ENCODE data around the gene LRRK1. TPM values are rescaled to one million over a fixed set of nuclear protein-coding genes. Genes with fewer than 3 reads are reported as not detected.

Gene LRRK1
- total and polyA plus RNA-seq, 2 experiments from 2014 or later = 2.6 to 4.5 TPM

DNA sequence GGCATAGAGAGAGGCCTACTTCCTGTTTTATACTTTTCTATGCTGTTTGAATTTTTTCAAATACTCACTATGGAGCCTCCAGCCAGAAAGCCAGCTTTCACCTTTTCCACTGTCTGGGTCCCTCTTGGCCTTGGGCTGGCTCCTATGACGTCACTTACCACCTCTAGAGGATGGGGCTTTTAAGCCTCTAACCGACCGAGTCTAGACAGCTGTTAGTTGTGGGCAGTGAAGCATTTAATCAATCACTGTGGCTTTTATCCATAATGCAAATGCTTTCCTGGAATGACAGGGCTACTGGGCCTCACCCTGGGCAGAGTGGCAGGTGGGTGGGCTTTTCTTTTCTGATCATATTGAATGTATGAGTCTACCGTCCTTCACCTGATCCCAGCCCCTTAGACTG lies 61.9 kb downstream of the LRRK1 start:
- no peak for DNase-seq (ENCODE audit: low spot score)
- peaks cover 3% of the 10 kb centered on the region for H3K27me3 Mint-ChIP-seq (ENCODE audit: insufficient read depth, low read depth, poor library complexity)
- no peak for ATAC-seq
- H3K4me3 Mint-ChIP-seq = no peak overlapping the region
- no peaks in the 10 kb centered on the region for H3K36me3 Mint-ChIP-seq (ENCODE audit: low read depth)
- peaks cover 8% of the 10 kb centered on the region; the same call in 1 of the 2 replicates for H3K9me2 ChIP-seq (ENCODE audit: insufficient read depth)
- H3K27ac Mint-ChIP-seq = no peak overlapping the region
- H2AFZ ChIP-seq = no peak overlapping the region
- H4K20me1 ChIP-seq (replicated peaks; ENCODE audit: insufficient read depth) = no peaks in the 10 kb centered on the region
- peaks cover 2% of the 10 kb centered on the region; the same call in 2 of the 3 replicates for H3K4me1 Mint-ChIP-seq
- peaks cover 6% of the 10 kb centered on the region; the same call in 1 of the 2 replicates for H3K4me1 ChIP-seq (ENCODE audit: insufficient read depth)
- H3K4me3 ChIP-seq = no peak overlapping the region
- H3K27me3 ChIP-seq (ENCODE audit: insufficient read depth) = peaks cover 2% of the 10 kb centered on the region; the same call in 1 of the 2 replicates
- H3K9me3 Mint-ChIP-seq = peaks cover 4% of the 10 kb centered on the region; the same call in 2 of the 3 replicates
- no peaks in the 10 kb centered on the region for H3K36me3 ChIP-seq (ENCODE audit: insufficient read depth)
- H3K4me2 ChIP-seq = no peak overlapping the region
- H3F3A ChIP-seq (replicated peaks; ENCODE audit: low read depth) = no peaks in the 10 kb centered on the region
- no peaks in the 10 kb centered on the region for H3K79me2 ChIP-seq (replicated peaks; ENCODE audit: insufficient read depth)
- no peak for TF ChIP-seq STAT1 (IDR thresholded peaks at IDR 0.05; ENCODE audit: unreplicated experiment)
- TF ChIP-seq, protein P1, sequence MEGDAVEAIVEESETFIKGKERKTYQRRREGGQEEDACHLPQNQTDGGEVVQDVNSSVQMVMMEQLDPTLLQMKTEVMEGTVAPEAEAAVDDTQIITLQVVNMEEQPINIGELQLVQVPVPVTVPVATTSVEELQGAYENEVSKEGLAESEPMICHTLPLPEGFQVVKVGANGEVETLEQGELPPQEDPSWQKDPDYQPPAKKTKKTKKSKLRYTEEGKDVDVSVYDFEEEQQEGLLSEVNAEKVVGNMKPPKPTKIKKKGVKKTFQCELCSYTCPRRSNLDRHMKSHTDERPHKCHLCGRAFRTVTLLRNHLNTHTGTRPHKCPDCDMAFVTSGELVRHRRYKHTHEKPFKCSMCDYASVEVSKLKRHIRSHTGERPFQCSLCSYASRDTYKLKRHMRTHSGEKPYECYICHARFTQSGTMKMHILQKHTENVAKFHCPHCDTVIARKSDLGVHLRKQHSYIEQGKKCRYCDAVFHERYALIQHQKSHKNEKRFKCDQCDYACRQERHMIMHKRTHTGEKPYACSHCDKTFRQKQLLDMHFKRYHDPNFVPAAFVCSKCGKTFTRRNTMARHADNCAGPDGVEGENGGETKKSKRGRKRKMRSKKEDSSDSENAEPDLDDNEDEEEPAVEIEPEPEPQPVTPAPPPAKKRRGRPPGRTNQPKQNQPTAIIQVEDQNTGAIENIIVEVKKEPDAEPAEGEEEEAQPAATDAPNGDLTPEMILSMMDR (conservative IDR thresholded peaks at IDR 0.05; ENCODE audit: low read depth in 2 of 2) = no peak
- no peak for TF ChIP-seq POLR2AphosphoS5 (IDR thresholded peaks at IDR 0.05; ENCODE audit: low read depth)
- no peak overlapping the region for H3K27ac ChIP-seq (ENCODE audit: low read depth)

GRCh38 chr15:100983221-100983620 lies 64.1 kb downstream of the LRRK1 start:
- Histone ChIP-seq H3K27ac (ENCODE audit: low read depth) (no peak overlapping the region), H3K36me3 (ENCODE audit: insufficient read depth) (no peaks in the 10 kb centered on the region), H3K4me1 (ENCODE audit: insufficient read depth) (no peaks in the 10 kb centered on the region; the same call in 1 of the 2 replicates), H4K20me1 (replicated peaks; ENCODE audit: insufficient read depth) (no peaks in the 10 kb centered on the region), H2AFZ (no peak overlapping the region), H3K27me3 (ENCODE audit: insufficient read depth) (no peaks in the 10 kb centered on the region), H3K9me2 (ENCODE audit: insufficient read depth) (peaks cover 8% of the 10 kb centered on the region; the same call in 1 of the 2 replicates), H3K4me3 (no peak overlapping the region), H3K4me2 (no peak overlapping the region), H3K79me2 (replicated peaks; ENCODE audit: insufficient read depth) (no peaks in the 10 kb centered on the region), H3F3A (replicated peaks; ENCODE audit: low read depth) (no peaks in the 10 kb centered on the region)
- ATAC-seq (no peak), DNase-seq (ENCODE audit: low spot score) (no peak)
- Mint-ChIP-seq H3K4me3 (no peak overlapping the region), H3K9me3 (peaks cover 4% of the 10 kb centered on the region; the same call in 2 of the 3 replicates), H3K4me1 (peaks cover 7% of the 10 kb centered on the region), H3K36me3 (ENCODE audit: low read depth) (no peaks in the 10 kb centered on the region), H3K27me3 (ENCODE audit: insufficient read depth, low read depth, poor library complexity) (peaks cover 1% of the 10 kb centered on the region), H3K27ac (no peak overlapping the region)
- TF ChIP-seq NANOG (IDR thresholded peaks at IDR 0.05; ENCODE audit: borderline replicate concordance) = no peak
- no peak for TF ChIP-seq ZNF114 (CRISPR knock-in tag; IDR thresholded peaks at IDR 0.05)
- TF ChIP-seq, protein P2, sequence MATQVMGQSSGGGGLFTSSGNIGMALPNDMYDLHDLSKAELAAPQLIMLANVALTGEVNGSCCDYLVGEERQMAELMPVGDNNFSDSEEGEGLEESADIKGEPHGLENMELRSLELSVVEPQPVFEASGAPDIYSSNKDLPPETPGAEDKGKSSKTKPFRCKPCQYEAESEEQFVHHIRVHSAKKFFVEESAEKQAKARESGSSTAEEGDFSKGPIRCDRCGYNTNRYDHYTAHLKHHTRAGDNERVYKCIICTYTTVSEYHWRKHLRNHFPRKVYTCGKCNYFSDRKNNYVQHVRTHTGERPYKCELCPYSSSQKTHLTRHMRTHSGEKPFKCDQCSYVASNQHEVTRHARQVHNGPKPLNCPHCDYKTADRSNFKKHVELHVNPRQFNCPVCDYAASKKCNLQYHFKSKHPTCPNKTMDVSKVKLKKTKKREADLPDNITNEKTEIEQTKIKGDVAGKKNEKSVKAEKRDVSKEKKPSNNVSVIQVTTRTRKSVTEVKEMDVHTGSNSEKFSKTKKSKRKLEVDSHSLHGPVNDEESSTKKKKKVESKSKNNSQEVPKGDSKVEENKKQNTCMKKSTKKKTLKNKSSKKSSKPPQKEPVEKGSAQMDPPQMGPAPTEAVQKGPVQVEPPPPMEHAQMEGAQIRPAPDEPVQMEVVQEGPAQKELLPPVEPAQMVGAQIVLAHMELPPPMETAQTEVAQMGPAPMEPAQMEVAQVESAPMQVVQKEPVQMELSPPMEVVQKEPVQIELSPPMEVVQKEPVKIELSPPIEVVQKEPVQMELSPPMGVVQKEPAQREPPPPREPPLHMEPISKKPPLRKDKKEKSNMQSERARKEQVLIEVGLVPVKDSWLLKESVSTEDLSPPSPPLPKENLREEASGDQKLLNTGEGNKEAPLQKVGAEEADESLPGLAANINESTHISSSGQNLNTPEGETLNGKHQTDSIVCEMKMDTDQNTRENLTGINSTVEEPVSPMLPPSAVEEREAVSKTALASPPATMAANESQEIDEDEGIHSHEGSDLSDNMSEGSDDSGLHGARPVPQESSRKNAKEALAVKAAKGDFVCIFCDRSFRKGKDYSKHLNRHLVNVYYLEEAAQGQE (IDR thresholded peaks at IDR 0.05; ENCODE audit: unreplicated experiment) = no peak
- TF ChIP-seq, protein P1 (conservative IDR thresholded peaks at IDR 0.05; ENCODE audit: low read depth in 2 of 2) = no peak
- no peak for TF ChIP-seq POLR2AphosphoS5 (IDR thresholded peaks at IDR 0.05; ENCODE audit: low read depth)
- TF ChIP-seq, protein P3, sequence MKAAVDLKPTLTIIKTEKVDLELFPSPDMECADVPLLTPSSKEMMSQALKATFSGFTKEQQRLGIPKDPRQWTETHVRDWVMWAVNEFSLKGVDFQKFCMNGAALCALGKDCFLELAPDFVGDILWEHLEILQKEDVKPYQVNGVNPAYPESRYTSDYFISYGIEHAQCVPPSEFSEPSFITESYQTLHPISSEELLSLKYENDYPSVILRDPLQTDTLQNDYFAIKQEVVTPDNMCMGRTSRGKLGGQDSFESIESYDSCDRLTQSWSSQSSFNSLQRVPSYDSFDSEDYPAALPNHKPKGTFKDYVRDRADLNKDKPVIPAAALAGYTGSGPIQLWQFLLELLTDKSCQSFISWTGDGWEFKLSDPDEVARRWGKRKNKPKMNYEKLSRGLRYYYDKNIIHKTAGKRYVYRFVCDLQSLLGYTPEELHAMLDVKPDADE (IDR thresholded peaks at IDR 0.05) = no peak

All from GM23338 (cell line).